ENCODE results near the gene RBMS3.

GRCh38 chr3:29763115-29763514 is 482.2 kb downstream of the RBMS3 start:
- TF ChIP-seq CTCF (conservative IDR thresholded peaks at IDR 0.05; ENCODE audit: low read length) (no peak), EZH2phosphoT487 (IDR thresholded peaks at IDR 0.05; ENCODE audit: borderline replicate concordance, low read depth, low read length) (no peak)

All from OCI-LY7 (cell line).